ENCODE measurements around the gene TBC1D10A.

GRCh38 chr22:30286331-30286730 is 40.4 kb downstream of the TBC1D10A start:
- TF ChIP-seq, protein P1, sequence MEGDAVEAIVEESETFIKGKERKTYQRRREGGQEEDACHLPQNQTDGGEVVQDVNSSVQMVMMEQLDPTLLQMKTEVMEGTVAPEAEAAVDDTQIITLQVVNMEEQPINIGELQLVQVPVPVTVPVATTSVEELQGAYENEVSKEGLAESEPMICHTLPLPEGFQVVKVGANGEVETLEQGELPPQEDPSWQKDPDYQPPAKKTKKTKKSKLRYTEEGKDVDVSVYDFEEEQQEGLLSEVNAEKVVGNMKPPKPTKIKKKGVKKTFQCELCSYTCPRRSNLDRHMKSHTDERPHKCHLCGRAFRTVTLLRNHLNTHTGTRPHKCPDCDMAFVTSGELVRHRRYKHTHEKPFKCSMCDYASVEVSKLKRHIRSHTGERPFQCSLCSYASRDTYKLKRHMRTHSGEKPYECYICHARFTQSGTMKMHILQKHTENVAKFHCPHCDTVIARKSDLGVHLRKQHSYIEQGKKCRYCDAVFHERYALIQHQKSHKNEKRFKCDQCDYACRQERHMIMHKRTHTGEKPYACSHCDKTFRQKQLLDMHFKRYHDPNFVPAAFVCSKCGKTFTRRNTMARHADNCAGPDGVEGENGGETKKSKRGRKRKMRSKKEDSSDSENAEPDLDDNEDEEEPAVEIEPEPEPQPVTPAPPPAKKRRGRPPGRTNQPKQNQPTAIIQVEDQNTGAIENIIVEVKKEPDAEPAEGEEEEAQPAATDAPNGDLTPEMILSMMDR (IDR thresholded peaks at IDR 0.05), result no peak
- TF ChIP-seq POLR2A (IDR thresholded peaks at IDR 0.05) (no peak), EP300 (IDR thresholded peaks at IDR 0.05) (no peak)

All from tibial nerve (tissue), 4 donors.